SHP77 (cell line): Measurements from ENCODE around the gene CYP4A11.
"Not testable (repeated sequence)": the region's sequence is repeated elsewhere in the genome, so short reads cannot be mapped to it uniquely, and the experiment has no call there.

Experiments
- DNase-seq, 2 experiments: peaks; one replicate each; lab custom pipeline; 2025; lab: John Stamatoyannopoulos, UW

CYP4A11 gene, protein sequence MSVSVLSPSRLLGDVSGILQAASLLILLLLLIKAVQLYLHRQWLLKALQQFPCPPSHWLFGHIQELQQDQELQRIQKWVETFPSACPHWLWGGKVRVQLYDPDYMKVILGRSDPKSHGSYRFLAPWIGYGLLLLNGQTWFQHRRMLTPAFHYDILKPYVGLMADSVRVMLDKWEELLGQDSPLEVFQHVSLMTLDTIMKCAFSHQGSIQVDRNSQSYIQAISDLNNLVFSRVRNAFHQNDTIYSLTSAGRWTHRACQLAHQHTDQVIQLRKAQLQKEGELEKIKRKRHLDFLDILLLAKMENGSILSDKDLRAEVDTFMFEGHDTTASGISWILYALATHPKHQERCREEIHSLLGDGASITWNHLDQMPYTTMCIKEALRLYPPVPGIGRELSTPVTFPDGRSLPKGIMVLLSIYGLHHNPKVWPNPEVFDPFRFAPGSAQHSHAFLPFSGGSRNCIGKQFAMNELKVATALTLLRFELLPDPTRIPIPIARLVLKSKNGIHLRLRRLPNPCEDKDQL

DNA sequence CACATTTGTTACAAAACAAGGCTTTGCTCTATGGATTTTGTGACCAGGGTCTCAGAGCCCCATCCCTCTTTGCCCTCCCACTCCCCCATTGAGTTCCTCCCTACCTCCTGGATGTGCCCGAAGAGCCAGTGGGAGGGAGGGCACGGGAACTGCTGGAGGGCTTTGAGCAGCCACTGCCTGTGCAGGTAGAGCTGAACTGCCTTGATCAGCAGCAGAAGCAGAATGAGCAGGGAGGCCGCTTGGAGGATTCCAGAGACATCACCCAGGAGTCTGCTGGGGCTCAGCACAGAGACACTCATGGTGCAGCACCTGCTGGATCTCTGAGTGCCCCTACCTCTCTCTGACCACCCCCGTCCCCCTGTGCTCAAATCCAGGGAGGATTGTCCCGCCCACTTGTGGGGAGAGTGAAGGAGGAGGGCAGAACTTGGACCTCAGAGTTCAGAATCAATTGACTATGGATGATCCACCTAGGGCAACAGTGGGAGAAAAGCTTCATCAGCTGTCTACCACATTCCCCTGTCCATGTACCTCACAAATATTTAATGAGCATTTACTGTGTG lies at the start of gene CYP4A11:
CYP4A11 (minus strand) TSS at position 342 of the 560 bp plus-strand sequence; CDS start at position 299, 43 bp downstream.
- DNase-seq = no peak

DNA sequence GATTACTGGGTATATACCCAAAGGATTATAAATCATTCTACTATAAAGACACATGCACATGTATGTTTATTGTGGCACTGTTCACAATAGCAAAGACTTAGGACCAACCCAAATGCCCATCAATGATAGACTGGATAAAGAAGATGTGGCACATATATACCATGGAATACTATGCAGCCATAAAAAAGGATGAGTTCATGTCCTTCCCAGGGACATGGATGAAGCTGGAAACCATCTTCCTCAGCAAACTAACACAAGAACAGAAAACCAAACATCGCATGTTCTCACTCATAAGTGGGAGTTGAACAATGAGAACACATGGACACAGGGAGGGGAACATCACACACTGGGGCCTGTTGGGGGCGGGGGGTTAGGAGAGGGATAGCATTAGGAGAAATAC lies 49.3 kb upstream of the CYP4A11 start:
- not testable (repeated sequence) for DNase-seq

DNA sequence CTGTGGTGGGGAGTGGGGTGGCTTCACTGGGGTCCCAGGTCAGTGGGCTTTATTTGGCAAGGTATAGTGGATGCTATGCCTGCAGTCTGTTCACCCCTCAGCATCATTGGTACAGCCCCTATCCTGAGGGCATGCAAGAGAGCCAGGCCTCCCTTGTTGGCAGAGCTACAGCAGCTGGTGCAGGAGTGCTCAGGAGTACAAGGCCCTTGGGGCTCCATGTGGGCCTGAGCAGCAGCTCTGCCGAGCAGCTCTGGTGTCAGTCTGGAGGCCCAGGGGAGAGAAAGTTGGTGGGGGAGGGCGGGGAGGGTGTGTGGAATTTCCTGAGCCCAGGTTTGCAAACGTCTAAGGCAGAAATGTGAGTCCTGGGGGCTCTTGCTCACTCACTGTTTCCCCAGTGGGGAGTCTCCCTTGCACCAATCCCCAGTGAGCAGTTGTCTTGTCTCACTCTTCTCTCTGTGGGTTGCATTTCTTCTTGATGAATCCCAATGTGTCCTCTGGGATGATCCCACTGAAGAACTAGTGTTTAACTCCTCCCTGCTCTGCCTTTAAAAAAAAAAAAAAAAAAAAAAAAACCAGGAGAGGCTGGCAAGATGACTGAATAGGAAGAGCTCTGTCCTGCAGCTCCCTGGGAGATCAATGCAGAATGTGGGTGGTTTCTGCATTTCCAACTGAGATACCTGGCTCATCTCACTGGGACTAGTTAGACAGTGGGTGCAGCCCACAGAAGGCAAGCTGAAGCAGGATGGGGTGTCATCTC lies 42.7 kb upstream of the CYP4A11 start:
- no peak for DNase-seq

DNA sequence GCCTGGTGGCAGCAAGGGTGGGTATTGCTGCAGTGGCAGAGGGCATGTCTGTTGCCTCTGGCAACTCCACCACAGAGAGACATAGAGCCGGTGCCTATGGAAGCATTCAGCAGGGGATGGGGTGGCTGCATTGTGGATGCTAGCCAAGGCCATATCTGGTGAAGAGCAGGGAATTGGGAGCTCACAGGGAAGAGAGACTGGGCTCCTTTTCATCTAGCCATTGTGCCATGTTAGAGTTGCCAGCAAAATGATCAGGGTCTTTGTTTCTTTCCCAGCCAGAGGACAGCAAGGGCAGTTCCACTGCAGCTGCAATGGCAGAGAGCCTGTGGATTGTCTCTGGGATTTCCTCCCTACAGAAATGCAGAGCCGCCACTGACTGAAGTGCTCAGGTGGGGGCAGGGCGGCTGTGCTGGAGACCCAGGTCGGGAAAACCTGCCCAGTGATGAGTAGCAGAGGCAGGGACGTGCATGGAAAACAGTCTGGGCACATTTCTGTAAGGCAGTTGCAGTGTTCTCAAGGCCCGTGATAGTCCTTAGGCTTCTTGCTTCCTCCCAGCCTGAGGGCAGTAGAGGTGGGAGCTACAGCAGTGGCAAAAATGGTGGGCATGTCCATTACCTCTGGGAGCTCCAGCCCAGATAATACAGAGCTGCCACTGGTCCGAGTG lies 42.0 kb upstream of the CYP4A11 start:
- no peak for DNase-seq

DNA sequence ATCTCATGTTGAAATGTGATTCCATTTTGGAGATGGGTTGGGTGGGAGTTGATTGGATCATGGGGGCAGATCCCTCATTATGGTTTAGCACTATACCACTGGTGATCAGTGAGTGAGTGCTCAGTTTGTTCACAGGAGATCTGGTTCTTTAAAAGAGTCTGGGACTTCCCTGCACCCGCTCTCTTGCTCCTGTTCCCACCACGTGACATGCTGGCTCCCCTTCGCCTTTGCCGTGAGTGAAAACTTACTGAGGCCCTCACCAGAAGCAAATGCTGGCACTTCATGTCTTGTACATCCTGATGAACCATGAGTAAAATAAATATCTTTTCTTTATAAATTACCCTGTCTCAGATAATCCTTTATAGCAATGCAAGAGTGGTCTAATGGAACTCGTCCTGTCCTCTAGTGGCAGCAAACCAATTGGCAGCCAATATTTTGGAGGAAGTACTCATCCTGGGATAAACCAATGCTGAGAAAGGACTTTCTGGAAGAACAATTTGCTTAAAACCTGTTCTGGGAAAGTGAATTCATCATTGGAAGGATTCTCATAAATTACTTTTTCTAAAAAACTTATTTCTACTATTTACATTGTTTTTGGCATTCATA lies 27.8 kb upstream of the CYP4A11 start:
- DNase-seq = no peak

DNA sequence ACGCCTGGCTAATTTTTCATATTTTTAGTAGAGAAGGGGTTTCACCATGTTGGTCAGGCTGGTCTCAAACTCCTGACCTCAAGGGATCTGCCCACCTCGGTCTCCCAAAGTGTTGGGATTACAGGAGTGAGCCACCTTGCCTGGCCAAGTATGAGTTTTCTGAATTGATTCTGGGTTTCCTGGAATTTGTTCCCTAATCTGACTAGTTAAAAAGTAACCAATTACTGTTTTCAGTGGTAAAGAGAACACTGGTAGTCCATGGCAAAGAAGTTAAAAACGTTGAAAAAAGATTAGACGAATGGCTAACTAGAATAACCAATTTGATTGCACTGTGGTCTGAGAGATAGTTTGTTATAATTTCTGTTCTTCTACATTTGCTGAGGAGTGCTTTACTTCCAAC lies 21.0 kb upstream of the CYP4A11 start:
- not testable (repeated sequence) for DNase-seq

DNA sequence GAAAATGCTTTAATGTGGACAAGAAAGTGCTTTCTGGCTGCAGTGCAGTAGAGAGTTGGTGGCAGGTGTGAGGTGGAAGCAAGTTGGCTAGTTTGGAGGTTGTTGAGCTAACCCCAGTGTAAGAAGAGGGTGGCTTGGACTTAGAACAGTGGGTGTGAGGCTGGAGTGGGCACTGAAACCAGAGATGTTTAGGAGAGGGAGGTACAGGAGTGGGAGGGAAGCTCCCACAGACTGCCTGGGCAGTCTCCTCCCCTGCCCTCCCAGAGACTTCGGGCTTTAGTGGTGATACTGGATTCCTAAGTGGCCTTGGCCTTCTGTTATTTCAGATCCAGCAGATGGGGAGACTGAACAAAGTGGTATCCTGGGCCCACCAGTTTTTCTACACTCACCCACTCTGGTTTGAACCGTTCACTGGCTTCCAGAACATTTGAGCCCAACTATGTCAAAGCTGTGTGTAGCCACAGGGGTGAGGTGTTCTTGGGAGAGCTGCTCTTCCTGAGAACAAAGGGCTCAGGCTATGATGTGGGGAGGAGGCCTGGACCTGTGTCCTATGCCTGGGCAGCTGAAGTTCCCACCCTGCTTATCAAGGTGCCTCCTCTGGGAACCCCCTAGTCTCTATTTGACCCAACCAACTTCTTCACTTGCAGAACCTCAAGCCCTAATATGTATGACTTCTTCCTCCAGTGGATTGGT lies 19.9 kb upstream of the CYP4A11 start:
- no peak for DNase-seq

DNA sequence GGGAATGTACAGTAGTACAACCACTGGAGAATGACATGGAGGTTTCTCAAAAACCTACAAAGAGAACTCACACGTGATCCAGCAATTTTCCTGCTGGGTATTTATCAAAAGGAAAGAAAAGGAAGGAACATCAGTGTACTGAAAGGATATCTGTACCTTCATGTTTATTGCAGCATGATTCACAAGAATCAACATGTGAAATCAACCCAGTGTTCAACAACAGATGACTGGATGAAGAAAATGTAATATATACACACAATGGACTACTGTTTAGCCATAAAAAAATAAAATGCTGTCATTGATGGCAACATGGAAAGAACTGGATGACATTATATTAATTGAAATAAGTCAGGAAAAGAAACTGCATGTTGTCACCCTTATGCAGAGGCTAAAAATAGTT lies 19.0 kb upstream of the CYP4A11 start:
- DNase-seq = no peak

DNA sequence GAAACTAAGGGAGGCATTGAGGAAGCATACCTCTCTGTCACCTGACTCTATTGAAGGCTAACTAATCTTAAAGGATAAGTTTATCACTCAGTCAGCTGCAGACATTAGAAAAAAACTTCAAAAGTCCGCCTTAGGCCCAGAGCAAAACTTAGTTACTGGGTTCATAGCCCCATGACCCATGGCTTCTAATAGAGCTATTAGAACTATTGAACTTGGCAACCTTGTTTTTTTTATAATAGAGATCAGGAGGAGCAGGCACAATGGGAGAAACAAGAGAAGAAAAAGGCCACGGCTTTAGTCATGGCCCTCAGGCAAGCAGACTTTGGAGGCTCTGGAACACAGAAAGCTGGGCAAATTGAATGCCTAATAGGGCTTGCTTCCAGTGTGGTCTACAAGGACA lies 13.8 kb upstream of the CYP4A11 start:
- not testable (repeated sequence) for DNase-seq

DNA sequence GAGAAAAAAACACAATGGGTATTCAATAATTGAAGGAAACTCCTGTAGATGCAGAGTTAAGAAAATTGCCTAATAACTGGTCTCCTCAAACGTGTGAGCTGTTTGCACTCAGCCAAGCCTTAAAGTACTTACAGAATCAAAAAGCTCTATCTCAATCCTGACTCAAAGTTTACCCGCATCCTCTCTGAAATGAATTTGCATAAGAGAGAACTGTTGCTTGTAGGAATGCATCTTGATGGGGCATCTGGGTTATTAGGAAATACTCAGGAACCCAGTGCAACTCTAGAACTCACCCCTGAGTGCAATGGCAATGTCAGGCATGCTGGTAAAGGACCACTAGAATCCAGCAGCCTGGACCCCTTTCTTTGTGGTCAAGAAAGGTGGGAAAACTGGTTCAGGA lies 12.6 kb upstream of the CYP4A11 start:
- DNase-seq = not testable (repeated sequence)

DNA sequence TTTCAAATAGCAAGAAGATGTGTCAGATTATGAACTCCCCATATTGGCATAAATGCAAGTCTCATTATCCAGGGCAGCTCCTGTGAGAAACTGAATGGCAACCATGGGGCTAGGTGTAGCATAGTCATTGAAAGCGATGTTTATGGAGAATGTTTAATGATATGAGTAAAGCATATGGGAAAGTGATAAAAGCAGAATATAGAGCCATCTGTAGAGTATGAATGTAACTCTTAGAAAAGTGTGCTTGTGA lies 8.1 kb upstream of the CYP4A11 start:
- not testable (repeated sequence) for DNase-seq

DNA sequence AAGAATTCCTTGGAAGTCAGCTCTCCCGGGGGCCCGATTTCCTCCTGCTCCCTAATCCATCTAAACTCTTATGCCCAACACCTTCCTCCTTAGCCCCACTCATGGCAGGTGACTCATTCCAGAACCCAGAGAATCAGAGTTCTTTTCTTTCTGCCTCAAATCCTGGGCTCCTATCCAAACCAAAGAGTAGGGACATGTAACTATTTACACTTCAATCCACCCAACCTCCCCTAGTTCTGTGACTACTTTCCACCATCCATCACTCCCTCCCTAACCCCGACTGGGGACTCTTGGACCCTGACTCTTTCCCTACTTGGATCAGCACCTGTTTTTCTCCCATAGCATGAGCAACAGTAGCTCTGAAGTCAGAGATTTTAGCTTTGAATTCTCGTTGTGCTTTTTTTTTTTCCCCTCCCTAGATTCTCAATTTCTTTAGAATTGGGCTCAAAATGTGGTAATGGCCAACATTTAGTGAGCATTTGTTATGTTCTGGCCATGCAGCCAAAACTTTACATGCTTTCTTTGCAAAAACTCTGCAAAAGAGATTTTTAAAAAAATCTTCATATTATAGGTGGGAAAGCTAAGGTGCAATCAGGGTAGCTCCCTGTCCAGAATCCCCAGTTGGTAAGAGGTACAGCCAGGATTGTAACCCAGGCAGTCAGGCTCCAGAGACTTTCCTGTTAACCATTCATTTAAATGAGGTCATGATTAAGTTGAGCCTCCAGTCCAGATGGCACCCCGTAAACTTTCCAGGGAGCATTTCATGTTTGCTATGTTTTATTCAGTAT lies 7.5 kb upstream of the CYP4A11 start:
- DNase-seq = no peak

DNA sequence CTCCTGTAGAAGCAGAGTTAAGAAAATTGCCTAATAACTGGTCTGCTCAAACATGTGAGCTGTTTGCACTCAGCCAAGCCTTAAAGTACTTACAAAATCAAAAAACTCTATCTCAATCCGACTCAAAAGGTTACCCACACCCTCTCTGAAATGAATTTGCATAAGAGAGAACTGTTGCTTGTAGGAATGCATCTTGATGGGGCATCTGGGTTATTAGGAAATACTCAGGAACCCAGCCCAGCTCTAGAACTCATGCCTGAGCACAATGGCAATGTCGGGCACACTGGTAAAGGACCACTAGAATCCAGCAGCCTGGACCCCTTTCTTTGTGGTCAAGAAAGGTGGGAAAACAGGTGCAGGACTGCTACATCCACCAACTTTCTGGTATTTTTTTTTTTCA lies 6.4 kb upstream of the CYP4A11 start:
- DNase-seq = not testable (repeated sequence)

DNA sequence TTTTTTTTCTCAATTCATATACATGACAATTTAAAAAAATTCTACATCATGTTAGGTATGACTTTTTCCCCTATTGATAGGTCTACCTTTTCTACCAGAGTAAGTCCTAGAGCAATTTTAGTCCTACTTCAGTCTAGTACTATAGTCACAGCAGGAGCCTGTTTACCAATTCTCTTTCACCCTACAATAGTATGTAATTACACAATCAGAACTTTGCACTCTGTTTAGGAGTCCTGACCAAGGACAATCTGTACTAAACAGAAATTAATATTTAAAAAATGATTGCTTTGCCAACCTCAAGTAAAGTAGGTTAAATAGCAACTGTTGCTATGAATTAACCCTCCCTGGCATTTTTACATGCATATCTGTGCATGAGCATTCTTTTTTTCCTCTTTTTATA lies 810 bp upstream of the CYP4A11 start:
- DNase-seq = no peak

DNA sequence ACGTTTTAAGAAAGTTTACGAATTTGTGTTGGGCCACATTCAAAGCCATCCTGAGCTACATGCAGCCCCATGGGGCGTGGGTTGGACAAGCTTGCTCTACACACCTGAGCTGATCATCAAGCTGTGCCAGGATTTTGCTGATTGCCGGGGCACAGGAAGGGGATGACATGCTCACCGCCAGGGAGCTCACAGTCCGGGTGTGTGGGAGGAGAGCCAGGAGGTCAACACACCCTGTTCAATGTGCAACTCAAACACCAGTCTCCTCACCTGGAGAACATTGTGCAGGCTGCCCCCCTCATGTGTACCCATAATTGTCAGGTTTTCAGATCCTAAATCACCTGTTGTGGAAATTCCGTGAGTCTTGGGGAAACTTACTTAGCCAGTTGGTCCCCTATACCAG lies 969 bp downstream of the CYP4A11 start:
- no peak for DNase-seq

DNA sequence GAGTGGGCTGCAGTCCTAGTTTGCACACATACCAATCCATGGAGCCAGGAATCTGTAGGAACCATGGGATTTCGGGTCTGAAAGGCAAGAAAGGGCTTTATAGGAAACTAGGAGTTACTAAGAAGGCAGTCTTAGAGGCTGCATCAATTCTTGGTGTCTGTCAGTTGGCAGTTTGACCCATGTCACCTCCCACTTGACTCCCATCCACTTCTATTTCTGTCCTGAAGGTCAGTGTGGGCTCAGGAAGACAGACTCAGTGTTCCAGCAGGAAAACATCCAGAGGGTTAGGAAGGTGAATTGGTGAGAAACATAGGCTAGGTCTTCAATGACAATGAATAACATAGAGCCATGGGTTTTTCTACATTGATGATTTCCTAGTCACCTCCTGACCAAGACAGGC lies 4.0 kb downstream of the CYP4A11 start:
- DNase-seq = no peak

DNA sequence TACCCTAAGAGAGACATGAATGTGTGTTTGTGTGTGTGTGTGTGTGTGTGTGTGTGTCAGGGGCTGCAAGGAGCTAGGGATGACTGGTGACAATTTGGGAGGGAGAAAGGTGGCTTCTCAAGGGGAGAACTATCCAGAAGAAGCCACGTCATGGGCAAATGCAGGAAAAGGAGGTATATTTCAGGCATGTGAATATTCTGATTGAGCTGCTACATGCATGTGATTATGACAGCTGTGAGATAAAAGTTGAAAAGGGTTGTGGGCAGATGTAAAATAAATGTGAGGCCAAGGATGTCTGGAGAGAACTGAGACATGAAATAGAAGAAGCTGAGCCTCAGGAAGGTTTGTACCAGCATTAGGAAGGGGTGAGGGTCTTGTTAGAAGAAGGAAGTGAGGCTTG lies 4.5 kb downstream of the CYP4A11 start:
- DNase-seq = no peak

DNA sequence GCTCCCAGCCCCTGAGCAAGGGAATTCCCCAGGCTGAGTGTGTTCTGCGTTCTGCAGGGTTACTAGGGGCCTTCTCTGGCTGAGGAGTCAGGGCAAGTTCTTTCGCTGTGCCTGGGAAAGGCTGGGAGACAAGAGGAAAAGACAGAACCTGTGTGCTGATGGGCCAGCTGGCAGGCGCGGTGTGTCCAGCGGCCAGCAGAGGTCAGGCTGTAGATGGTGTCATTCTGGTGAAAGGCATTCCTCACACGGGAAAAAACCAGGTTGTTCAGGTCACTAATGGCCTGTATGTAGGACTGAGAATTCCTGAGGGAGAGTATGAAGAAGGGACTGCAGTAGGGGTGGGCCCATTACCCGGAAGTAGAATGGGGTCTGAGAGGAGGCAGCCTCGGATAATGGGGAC lies 6.4 kb downstream of the CYP4A11 start:
- not testable (repeated sequence) for DNase-seq

DNA sequence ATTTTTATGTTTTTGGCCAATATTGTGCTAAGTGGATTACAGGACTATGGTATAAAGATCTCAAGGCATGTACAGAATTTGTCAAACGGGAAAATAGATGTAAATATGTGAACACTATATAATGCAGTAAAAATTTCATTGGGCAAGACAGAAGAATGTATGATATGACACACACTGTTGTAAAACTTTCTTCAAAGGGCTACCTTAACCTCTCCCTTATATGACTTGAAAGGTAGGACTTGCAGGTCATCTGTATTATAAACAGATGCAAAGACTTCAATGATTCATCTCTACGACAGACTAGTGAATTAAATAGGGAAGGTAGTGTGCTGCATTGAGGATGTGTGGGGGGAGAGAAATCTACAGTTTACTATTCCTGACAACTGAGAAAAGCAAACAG lies 9.3 kb downstream of the CYP4A11 start:
- not testable (repeated sequence) for DNase-seq

DNA sequence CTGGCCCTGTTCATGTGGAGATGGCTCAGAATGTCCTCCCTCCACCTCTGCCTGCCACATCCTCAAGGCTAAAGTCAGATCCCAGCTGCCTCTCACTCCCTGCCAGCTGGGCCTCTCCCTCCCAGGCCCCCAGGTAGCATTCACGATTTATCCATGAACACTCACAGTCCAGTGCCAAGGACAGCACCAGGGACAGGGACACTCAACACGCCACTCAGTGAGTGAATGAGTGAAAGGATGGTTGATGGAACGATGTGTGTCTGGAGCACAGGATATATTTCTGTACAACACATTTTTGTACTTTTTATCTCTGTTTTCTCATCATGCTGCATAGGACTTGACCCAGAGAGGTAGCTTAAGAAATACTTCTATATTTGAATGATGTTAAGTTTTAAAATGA lies 10.1 kb downstream of the CYP4A11 start:
- DNase-seq = no peak
